Fibroblast of pulmonary artery (primary cell): ENCODE measurements around the gene METTL1.

Source experiments
- DNase-seq: peaks from one replicate; pipeline ENCODE4 v3.0.0-alpha.2; 2010; ENCODE audit warnings: low read depth
- H3K4me3 ChIP-seq: replicated peaks from 2 replicates; pipeline ENCODE4 v1.5.1; 2011; ENCODE audit warnings: low read depth, mild to moderate bottlenecking, control low read depth, low read length, moderate library complexity
- TF ChIP-seq, protein P1 (sequence below): IDR thresholded peaks from 2 replicates; pipeline ENCODE4 v1.5.1; 2011; ENCODE audit warnings: mild to moderate bottlenecking, control low read depth, low read length, inconsistent platforms; ENCODE audit errors: missing control alignments

METTL1 gene

DNA sequence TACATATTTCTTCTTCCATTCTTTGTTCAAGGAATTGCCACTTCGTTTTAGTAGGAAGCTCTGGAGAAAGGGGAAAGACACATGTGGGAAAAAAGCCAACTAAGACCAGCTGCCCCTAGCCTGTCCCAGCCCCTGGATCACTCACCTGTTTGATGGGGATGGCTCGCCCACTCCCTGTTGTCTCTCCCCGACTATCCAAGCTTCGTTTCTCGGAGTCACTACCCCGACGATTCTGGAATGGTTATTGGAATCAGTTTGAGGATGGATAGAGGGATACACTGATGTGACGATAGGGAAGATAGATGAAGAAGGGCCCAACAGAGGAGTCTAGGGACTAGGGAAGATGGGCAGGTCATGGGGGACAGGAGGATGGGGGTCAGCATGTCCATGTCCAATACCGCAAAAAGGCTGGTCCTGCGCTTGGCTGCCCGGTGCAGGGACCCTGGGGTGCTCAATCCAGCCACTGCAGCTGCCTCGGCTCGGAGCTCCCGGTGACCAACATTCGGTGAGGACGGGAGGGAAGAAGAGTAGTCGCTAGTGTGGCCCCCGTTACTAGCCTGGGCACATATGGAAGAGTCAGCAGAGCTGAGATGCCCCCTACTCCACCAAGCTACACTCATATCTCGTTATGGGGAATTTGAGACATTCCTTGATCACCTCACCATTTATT is 40.4 kb downstream of the METTL1 start:
- H3K4me3 ChIP-seq: no peak overlapping the region
- TF ChIP-seq, protein P1, sequence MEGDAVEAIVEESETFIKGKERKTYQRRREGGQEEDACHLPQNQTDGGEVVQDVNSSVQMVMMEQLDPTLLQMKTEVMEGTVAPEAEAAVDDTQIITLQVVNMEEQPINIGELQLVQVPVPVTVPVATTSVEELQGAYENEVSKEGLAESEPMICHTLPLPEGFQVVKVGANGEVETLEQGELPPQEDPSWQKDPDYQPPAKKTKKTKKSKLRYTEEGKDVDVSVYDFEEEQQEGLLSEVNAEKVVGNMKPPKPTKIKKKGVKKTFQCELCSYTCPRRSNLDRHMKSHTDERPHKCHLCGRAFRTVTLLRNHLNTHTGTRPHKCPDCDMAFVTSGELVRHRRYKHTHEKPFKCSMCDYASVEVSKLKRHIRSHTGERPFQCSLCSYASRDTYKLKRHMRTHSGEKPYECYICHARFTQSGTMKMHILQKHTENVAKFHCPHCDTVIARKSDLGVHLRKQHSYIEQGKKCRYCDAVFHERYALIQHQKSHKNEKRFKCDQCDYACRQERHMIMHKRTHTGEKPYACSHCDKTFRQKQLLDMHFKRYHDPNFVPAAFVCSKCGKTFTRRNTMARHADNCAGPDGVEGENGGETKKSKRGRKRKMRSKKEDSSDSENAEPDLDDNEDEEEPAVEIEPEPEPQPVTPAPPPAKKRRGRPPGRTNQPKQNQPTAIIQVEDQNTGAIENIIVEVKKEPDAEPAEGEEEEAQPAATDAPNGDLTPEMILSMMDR: no peak
- no peak for DNase-seq

GRCh38 chr12:57730336-57731067 is 41.4 kb downstream of the METTL1 start:
- DNase-seq: no peak
- TF ChIP-seq, protein P1: no peak

DNA sequence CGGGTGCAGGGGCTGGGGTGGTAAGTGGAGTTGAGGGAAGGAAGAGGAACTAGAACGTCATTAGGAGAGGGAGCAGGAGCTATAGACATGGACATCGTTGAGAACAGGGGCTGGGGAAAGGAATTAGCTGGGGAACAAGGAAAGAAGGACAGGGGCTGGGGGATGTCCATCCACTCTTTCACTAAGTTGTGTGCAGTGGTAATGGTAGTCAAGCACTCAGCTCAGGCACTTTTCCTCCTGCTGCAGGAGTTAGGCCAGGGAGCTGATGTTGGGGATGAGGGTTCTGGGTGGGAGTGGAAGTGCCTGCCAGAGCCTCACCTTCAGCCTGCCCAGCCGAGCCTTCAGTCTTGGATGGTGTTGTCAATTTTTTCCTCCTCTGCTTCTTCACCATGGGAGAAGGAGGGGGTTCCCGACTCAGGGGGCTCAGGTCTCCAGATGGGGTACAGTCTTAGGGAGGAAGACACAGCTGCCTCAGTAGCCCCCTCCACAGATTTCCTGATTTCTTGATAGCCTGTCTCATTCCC is 42.5 kb downstream of the METTL1 start:
- H3K4me3 ChIP-seq: no peak overlapping the region

More at GRCh38 chr12:57730336-57731067, 41.4 kb downstream of the METTL1 start:
- no peak overlapping the region for H3K4me3 ChIP-seq

GRCh38 chr12:57727758-57728395 is 44.0 kb downstream of the METTL1 start:
- no peak overlapping the region for H3K4me3 ChIP-seq
- DNase-seq: no peak
- TF ChIP-seq, protein P1: no peak

More for the DNA sequence above, 42.5 kb downstream of the METTL1 start:
- TF ChIP-seq, protein P1: no peak
- DNase-seq: no peak

DNA sequence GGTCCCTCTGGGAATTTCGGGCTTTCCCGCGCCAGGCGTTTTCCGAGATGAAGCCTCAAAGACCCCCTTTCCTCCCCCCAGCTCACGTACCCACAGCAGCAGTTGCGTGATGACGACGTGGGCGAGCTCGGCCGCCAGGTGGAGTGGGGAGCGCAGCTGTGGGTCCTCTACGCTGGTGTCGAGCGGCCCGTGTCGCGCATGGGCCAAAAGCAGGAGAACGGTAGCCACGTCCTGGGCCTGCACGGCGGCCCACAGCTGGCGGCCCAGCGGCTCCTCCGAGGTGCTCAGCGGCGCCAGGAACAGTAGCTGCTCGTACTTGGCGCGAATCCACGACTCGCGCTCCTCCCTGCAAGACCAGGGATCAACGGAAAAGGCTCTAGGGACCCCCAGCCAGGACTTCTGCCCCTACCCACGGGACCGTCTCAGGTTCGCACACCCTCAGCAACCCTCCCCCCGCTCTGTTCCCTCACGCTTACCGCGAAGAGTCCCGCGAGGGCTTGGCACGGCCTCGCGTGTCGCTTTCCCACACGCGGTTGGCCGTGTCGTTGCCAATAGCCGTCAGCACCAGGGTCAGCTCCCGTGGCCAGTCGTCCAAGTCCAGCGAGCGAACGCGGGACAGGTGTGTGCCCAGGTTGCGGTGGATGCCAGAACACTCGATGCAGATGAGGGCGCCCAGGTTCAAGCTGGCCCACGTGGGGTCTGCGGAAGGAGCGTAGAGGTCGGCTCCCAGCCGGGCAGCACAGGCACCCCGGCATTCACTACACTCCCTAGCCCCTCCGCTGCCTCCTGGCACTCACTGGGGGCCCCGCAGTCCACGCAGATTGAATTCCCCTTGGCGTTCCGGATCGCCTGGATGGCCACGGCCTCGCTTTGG is 44.8 kb downstream of the METTL1 start:
- no peak for DNase-seq
- TF ChIP-seq, protein P1: peak; percentile 34
- peak overlapping the region; percentile 83 for H3K4me3 ChIP-seq

- peak; percentile 80 for DNase-seq
- peak overlapping the region; percentile 83 for H3K4me3 ChIP-seq
- TF ChIP-seq, protein P1: peak; percentile 81
Observed at GRCh38 chr12:57726151-57726883, 45.6 kb downstream of the METTL1 start.
